ENCODE measurements around the gene ZNF101. TPM values are rescaled to one million over a fixed set of nuclear protein-coding genes. Genes with fewer than 3 reads are reported as not detected.
"Not testable (repeated sequence)": the region's sequence is repeated elsewhere in the genome, so short reads cannot be mapped to it uniquely, and the experiment has no call there.

The ZNF101 gene
- total RNA-seq, 4 donors from 2014 or later: 3.0 to 9.1 (median 6.3) TPM

DNA sequence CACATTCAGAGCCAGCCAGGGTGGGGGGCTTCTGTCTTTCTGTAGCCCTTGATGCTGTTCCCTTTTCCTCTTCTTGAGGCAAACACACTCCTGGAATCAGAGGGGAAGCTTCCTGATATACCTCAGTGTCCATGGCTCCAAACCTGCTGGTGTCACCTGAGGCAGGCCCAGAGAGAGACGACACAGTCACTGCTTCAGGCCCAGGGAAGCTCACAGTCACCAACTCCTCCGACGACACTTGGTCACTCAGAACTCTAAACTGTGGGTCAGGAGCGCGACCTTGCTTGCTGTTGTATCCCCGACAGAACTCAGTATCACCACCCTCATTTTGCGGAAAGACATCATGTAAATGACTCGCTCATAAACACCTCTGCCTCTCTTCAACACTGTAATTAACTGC is 6.3 kb upstream of the ZNF101 start:
- ATAC-seq (ENCODE audit: low FRiP score) (no peak), DNase-seq (ENCODE audit: low spot score) (no peak)
- TF ChIP-seq, protein P1, sequence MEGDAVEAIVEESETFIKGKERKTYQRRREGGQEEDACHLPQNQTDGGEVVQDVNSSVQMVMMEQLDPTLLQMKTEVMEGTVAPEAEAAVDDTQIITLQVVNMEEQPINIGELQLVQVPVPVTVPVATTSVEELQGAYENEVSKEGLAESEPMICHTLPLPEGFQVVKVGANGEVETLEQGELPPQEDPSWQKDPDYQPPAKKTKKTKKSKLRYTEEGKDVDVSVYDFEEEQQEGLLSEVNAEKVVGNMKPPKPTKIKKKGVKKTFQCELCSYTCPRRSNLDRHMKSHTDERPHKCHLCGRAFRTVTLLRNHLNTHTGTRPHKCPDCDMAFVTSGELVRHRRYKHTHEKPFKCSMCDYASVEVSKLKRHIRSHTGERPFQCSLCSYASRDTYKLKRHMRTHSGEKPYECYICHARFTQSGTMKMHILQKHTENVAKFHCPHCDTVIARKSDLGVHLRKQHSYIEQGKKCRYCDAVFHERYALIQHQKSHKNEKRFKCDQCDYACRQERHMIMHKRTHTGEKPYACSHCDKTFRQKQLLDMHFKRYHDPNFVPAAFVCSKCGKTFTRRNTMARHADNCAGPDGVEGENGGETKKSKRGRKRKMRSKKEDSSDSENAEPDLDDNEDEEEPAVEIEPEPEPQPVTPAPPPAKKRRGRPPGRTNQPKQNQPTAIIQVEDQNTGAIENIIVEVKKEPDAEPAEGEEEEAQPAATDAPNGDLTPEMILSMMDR (IDR thresholded peaks at IDR 0.05): no peak

DNA sequence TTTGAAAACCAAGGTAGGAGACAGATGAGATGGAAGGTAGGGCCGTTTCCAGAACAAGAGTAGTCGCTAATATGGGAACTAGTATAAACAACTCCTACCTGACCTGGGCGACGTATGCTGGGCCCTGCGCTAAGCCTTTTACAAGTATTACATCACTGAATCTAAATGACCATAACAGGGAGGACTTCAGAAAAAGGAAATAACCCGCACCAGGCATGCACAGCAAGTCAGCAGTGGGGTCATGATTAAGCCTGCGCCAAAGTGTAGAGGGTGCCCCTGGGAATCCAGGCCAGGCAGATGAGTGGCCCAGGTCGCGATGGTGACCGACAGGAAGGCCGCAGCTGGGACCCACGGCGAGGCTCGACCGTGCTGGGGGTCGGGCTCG is 5.8 kb upstream of the ZNF101 start:
- DNase-seq (ENCODE audit: low spot score): no peak
- ATAC-seq (ENCODE audit: low FRiP score): no peak
- TF ChIP-seq, protein P1 (IDR thresholded peaks at IDR 0.05): no peak

DNA sequence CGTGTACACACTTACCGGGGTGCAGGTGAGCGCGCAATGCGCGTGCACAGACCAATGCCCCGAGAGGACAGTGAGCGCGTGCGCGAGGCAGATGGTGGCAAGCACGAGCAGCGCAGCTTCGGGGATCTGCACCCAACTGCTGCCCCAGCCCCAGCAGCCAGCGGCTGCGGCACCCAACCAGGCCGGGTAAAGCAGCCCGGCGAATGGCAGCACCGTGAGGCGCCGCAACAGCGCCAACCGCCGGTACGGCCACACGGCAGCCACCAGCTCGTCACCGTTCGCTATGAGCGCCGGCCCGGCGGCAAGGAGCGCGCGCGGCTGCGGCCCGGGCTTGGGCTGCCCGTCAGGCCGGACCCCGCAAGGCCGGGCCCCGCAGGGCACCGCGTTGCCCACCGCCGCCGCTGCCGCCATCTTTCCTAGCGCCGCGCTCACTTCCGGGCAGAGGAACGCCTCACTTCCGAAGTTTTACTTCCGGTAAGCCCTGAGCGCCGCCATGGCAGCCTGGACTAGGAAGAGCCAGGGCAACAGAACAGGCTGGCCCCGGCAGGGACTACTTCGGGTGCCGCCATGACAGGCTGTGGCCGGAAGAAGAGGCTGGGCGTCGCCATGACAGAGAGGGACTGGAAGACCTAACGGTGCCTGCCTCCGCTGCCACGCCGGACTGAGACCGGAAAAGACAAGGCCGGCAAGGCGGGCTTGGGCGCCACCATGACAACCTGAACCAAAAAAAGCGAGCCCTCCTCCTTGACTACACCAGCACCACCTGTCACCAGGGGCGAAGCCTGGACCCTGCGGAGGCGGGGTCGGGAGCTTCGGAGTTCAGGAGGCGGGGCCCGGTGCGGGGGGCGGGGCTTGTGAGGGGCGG is 5.2 kb upstream of the ZNF101 start, which contains the start of gene ATP13A1:
ATP13A1 (minus strand) TSS at position 421 of the 865 bp plus-strand sequence; CDS start at position 411, 10 bp downstream.
- DNase-seq (ENCODE audit: low spot score): peak; percentile 70
- TF ChIP-seq, protein P1 (IDR thresholded peaks at IDR 0.05): no peak
- peak; percentile 94 for ATAC-seq (ENCODE audit: low FRiP score)

DNA sequence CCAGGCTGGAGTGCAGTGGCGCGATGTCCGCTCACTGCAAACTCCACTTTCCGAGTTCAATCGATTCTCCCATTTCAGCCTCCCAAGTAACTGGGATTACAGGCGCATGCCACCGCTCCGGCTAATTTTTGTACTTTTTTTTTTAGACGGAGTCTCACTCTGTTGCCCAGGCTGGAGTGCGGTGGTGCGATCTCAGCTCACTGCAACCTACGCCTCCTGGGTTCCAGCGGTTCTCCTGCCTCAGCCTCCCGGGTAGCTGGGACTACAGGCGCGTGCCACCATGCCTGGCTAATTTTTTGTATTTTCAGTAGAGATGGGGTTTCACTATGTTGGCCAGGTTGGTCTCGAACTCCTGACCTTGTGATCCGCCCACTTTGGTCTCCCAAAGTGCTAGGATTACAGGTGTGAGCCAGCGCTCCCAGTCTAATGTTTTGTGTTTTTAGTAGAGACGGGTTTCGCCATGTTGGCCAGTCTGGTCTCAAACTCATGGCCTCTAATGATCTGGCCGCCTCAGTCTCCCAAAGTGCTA is 3.2 kb upstream of the ZNF101 start:
- not testable (repeated sequence) for DNase-seq (ENCODE audit: low spot score)

DNA sequence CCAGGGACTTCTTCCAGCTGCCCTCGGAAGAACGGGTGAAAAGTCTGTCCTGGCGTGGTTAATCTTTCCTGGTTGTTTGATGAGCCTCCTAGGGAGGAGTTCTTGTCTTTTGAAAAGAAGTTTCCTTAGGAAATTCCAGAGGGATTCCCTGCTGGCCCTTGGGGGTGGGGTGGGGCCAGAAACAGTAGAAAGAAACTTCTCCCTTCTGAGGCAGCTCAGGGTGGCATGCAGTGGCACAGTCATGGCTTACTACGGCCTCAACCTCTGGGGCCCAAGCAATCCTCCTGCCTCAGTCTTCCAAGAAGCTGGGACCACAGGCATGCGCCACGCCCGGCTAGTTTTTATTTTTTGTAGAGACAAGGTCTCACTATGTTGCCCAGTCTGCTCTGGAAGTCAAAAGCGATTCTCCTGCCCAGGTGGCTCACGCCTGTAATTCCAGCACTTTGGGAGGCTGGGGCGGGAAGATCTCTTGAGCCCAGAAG is 1.5 kb downstream of the ZNF101 start:
- TF ChIP-seq, protein P1 (IDR thresholded peaks at IDR 0.05): no peak

More for the DNA sequence above, 3.2 kb upstream of the ZNF101 start:
- ATAC-seq (ENCODE audit: low FRiP score): not testable (repeated sequence)

DNA sequence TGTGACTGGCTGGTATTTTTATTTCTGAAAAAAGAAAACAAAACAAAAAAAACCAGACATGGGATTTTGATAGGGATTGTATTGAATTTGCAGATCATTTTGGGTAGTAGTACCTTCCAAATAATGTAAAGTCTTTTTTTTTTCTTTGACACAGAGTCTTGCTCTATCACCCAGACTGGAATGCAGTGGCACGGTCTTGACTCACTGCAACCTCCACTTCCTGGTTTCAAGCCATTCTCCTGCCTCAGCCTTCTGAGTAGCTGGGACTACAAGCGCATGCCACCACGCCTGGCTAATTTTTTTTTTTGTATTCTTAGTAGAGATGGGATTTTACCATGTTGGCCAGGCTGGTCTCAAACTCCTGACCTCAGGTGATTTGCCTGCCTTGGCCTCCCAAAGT is 4.2 kb downstream of the ZNF101 start:
- DNase-seq (ENCODE audit: low spot score): no peak
- TF ChIP-seq, protein P1 (IDR thresholded peaks at IDR 0.05): no peak
- ATAC-seq (ENCODE audit: low FRiP score): no peak

More for the DNA sequence above, 1.5 kb downstream of the ZNF101 start:
- DNase-seq (ENCODE audit: low spot score): no peak
- no peak for ATAC-seq (ENCODE audit: low FRiP score)

DNA sequence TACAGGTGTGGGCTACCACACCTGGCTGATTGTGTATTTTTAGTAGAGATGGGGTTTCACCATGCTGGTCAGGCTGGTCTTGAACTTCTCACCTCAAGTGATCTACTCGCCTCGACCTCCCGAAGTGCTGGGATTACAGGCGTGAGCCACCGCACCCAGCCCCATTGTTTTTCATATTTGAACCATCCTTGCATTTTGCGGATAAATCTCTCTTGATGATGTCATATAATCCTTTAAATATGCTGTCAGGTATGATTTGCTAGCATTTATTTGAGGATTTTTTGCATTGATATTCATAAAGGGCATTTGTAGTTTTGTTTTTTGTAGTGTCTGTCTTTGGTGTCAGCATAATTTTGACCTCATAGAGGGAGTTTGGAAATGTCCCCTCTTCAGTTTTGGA is 5.7 kb downstream of the ZNF101 start:
- no peak for DNase-seq (ENCODE audit: low spot score)

More for the DNA sequence above, 5.7 kb downstream of the ZNF101 start:
- TF ChIP-seq, protein P1 (IDR thresholded peaks at IDR 0.05): no peak
- ATAC-seq (ENCODE audit: low FRiP score): no peak

Data from omental fat pad (tissue), 4 donors.